Sigmoid colon (tissue), 4 donors: ENCODE results near the gene PCMT1.
"Not testable (repeated sequence)": the region's sequence is repeated elsewhere in the genome, so short reads cannot be mapped to it uniquely, and the experiment has no call there.

ENCODE experiments used
- EP300 ChIP-seq, 4 donors: sonication (generic); formaldehyde crosslinking; IDR thresholded peaks; one replicate each; pipeline ENCODE4 v1.6.1; 2017; ENCODE audit warnings: antibody characterized with exemption in 4 of 4
- POLR2A ChIP-seq, 2 donors: fragments of 450-650 bp; IDR thresholded peaks; one replicate each; pipeline ENCODE4 v1.6.1; 2016; ENCODE audit warnings: antibody characterized with exemption in 2 of 2, mild to moderate bottlenecking in 2 of 2, moderate library complexity in 2 of 2

DNA sequence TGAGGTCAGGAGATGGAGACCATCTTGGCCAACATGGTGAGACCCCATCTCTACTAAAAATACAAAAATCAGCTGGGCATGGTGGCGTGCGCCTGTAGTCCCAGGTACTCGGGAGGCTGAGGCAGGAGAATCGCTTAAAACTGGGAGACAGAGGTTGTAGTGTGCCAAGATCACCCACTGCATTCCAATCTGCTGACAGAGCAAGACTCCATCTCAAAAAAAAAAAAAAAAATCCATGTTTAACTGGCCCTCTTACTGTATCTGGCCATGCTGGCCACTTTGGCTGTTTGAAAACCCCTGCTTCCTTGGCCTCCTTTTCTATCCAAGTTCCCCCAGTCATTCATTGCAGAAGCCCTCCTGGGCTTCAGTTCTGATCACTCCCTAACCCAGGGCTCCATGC is 94.5 kb downstream of the PCMT1 start:
- not testable (repeated sequence) for TF ChIP-seq POLR2A, EP300 (IDR thresholded peaks at IDR 0.05)
